ENCODE data around the gene RNF227. TPM values are rescaled to one million over a fixed set of nuclear protein-coding genes. Genes with fewer than 3 reads are reported as not detected.

The RNF227 gene
- total RNA-seq, 1 experiment from 2014 or later: 0.11 TPM

- H3K9me3 ChIP-seq (ENCODE audit: low read length): no peaks in the 10 kb centered on the region
- peak overlapping the region; percentile 95 for H3K4me2 ChIP-seq (ENCODE audit: low read length)
- H3K4me1 ChIP-seq (ENCODE audit: insufficient read depth, low read length): peaks cover 21% of the 10 kb centered on the region
- peak; percentile 9; the same call in 1 of the 2 replicates for ATAC-seq
- no peaks in the 10 kb centered on the region for H3K9me2 ChIP-seq (replicated peaks; ENCODE audit: low read length)
- H3K9ac ChIP-seq (ENCODE audit: low read length): peak overlapping the region; percentile 87
- TF ChIP-seq EZH2 (IDR thresholded peaks at IDR 0.05; ENCODE audit: low read length, unreplicated experiment) (no peak), CTCF (conservative IDR thresholded peaks at IDR 0.05; ENCODE audit: low read depth, low read length) (no peak; the same call in 1 of the 2 replicates), EZH2phosphoT487 (IDR thresholded peaks at IDR 0.05; ENCODE audit: borderline replicate concordance, low read length) (no peak)
- peak overlapping the region; percentile 96 for H3K27ac ChIP-seq (ENCODE audit: low read length)
- H3K79me2 ChIP-seq (ENCODE audit: low read length): peaks cover 39% of the 10 kb centered on the region
- peak; percentile 84 for DNase-seq
- no peak overlapping the region for H2AFZ ChIP-seq (ENCODE audit: low read length)
- peaks cover 11% of the 10 kb centered on the region for H3F3A ChIP-seq (ENCODE audit: low read length, unreplicated experiment)
- H4K20me1 ChIP-seq (ENCODE audit: low read length): no peaks in the 10 kb centered on the region
- intact Hi-C loops (cut with micrococcal nuclease): no loop called here
- CTCF ChIA-PET: no interaction called here
- BruUV-seq (replicated peaks): no TSS peak
- POLR2A ChIA-PET (ENCODE audit: unreplicated experiment): no interaction called here
- H3K36me3 ChIP-seq (ENCODE audit: low read depth, low read length): peaks cover 10% of the 10 kb centered on the region; the same call in 1 of the 2 replicates
- peak overlapping the region; percentile 94; the same call in 1 of the 2 replicates for H3K4me3 ChIP-seq (ENCODE audit: low read length)
- no peaks in the 10 kb centered on the region for H3K27me3 ChIP-seq (ENCODE audit: low read length)
Measured at GRCh38 chr17:7889166-7889955, 26.7 kb downstream of the RNF227 start.

- Histone ChIP-seq H3K9me3 (ENCODE audit: low read length) (no peaks in the 10 kb centered on the region), H3K27me3 (ENCODE audit: low read length) (no peaks in the 10 kb centered on the region), H4K20me1 (ENCODE audit: low read length) (no peaks in the 10 kb centered on the region), H3F3A (ENCODE audit: low read length, unreplicated experiment) (peaks cover 11% of the 10 kb centered on the region), H3K9ac (ENCODE audit: low read length) (peak within 1 kb of the TSS; percentile 87), H3K79me2 (ENCODE audit: low read length) (peaks cover 39% of the 10 kb centered on the region), H3K4me1 (ENCODE audit: insufficient read depth, low read length) (peaks cover 28% of the 10 kb centered on the region), H3K4me2 (ENCODE audit: low read length) (peak within 1 kb of the TSS; percentile 95), H2AFZ (ENCODE audit: low read length) (peak within 1 kb of the TSS; percentile 66), H3K27ac (ENCODE audit: low read length) (peak within 1 kb of the TSS; percentile 96), H3K36me3 (ENCODE audit: low read depth, low read length) (peaks cover 10% of the 10 kb centered on the region; the same call in 1 of the 2 replicates), H3K9me2 (replicated peaks; ENCODE audit: low read length) (no peaks in the 10 kb centered on the region), H3K4me3 (ENCODE audit: low read length) (peak within 1 kb of the TSS; percentile 94)
- ATAC-seq (peak; percentile 33), DNase-seq (peak; percentile 71)
- intact Hi-C loops (cut with micrococcal nuclease): no loop called here
- BruUV-seq (replicated peaks): no TSS peak
- ChIA-PET CTCF (no interaction called here), POLR2A (ENCODE audit: unreplicated experiment) (no interaction called here)
- TF ChIP-seq EZH2 (IDR thresholded peaks at IDR 0.05; ENCODE audit: low read length, unreplicated experiment) (no peak), EZH2phosphoT487 (IDR thresholded peaks at IDR 0.05; ENCODE audit: borderline replicate concordance, low read length) (no peak), CTCF (conservative IDR thresholded peaks at IDR 0.05; ENCODE audit: low read depth, low read length) (no peak)
Measured at GRCh38 chr17:7888184-7888920, 27.7 kb downstream of the RNF227 start, which contains the start of gene CHD3. Gene CHD3, plus strand, starts transcription at chr17:7888789. Its CDS starts 212 bp downstream, at chr17:7889001.
